OCI-LY7 (cell line): ENCODE results near the gene KMT5B.

Experiments
- EZH2phosphoT487 ChIP-seq: fragments of 200-600 bp; sonication (generic); IDR thresholded peaks from 2 replicates; pipeline ENCODE4 v1.6.1; 2018; ENCODE audit warnings: low read depth, borderline replicate concordance, mild to moderate bottlenecking, mixed run types, antibody characterized with exemption, low read length, moderate library complexity, mixed read lengths
- TF ChIP-seq, protein P1 (sequence below): fragments of 200-600 bp; sonication (generic); conservative IDR thresholded peaks from 2 replicates; pipeline ENCODE4 v1.5.1; 2014; ENCODE audit warnings: mild to moderate bottlenecking, antibody characterized with exemption, low read length, moderate library complexity, mixed read lengths

DNA sequence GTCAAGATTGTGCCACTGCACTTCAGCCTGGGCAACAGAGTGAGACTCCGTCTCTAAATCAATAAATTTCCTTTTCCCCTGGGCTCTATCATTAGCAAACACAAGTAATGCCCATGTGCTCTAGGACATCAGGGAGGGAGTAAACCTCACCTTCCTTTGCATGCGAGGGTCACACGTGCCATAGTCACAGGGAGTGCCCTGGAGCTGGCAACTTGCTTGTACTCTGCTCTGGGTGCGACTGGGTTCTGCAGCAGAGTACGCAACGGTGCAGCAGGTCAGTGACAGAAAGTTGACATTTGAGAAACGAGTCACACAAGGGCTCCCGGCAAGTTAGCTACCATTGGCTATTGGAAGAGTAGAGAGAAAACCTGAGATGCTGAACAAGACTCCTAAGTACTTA lies 59.4 kb downstream of the KMT5B start:
- TF ChIP-seq, protein P1, sequence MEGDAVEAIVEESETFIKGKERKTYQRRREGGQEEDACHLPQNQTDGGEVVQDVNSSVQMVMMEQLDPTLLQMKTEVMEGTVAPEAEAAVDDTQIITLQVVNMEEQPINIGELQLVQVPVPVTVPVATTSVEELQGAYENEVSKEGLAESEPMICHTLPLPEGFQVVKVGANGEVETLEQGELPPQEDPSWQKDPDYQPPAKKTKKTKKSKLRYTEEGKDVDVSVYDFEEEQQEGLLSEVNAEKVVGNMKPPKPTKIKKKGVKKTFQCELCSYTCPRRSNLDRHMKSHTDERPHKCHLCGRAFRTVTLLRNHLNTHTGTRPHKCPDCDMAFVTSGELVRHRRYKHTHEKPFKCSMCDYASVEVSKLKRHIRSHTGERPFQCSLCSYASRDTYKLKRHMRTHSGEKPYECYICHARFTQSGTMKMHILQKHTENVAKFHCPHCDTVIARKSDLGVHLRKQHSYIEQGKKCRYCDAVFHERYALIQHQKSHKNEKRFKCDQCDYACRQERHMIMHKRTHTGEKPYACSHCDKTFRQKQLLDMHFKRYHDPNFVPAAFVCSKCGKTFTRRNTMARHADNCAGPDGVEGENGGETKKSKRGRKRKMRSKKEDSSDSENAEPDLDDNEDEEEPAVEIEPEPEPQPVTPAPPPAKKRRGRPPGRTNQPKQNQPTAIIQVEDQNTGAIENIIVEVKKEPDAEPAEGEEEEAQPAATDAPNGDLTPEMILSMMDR, result no peak
- no peak for TF ChIP-seq EZH2phosphoT487
